Cardiac muscle cell (in vitro differentiated cells and primary cell): ENCODE results near the gene NDST1. TPM values are rescaled to one million over a fixed set of nuclear protein-coding genes. Genes with fewer than 3 reads are reported as not detected.

Source experiments
- DNase-seq, 2 donors: peaks; one replicate each; pipeline versions ENCODE4 v3.0.0 to v3.0.0-alpha.2; 2010 to 2017; ENCODE audit warnings: low read depth in 1 of 2, low spot score in 1 of 2
- H3K27ac ChIP-seq: fragments of 200-600 bp; sonication (generic); 2 replicates; pipeline ENCODE4 v1.5.1; 2016
- H3K27me3 ChIP-seq: fragments of 200-600 bp; sonication (generic); 2 replicates; pipeline ENCODE4 v1.6.0; 2016; ENCODE audit warnings: control low read depth
- H3K36me3 ChIP-seq: fragments of 200-600 bp; sonication (generic); 2 replicates; pipeline ENCODE4 v1.5.1; 2016; ENCODE audit warnings: control low read depth
- H3K4me1 ChIP-seq: fragments of 200-600 bp; sonication (generic); 2 replicates; pipeline ENCODE4 v1.8.1; 2017; ENCODE audit warnings: low read depth, mild to moderate bottlenecking, mixed run types
- H3K4me3 ChIP-seq: fragments of 200-600 bp; sonication (generic); 2 replicates; pipeline ENCODE4 v1.5.1; 2016; ENCODE audit warnings: mild to moderate bottlenecking
- H3K9me3 ChIP-seq: fragments of 200-600 bp; sonication (generic); 2 replicates; pipeline ENCODE4 v1.5.1; 2017; ENCODE audit warnings: low read depth, mild to moderate bottlenecking, control low read depth
- polyA plus RNA-seq: library from polyadenylated mRNA; unstranded; fragments of >200 nt; fragmentation: Nextera tagmentation; extraction: Ambion mirVana; gene quantifications from 2 replicates; pipeline ENCODE4 v1.2.1, GENCODE V29; 2016
- total RNA-seq: library from RNA; depleted of rRNA; stranded (reverse); fragments of >200 nt; gene quantifications from 2 replicates; pipeline ENCODE4 v1.2.3, GENCODE V29; 2016
- TF ChIP-seq, protein P1 (sequence below): IDR thresholded peaks from 2 replicates; pipeline ENCODE4 v1.5.1; 2012; ENCODE audit warnings: low read depth, mild to moderate bottlenecking, low read length

Gene NDST1
- total and polyA plus RNA-seq, 2 experiments from 2014 or later, result 26.6 to 97.6 TPM

GRCh38 chr5:150497989-150498317, 10.0 kb upstream of the NDST1 start:
- peaks cover 36% of the 10 kb centered on the region for H3K4me1 ChIP-seq
- H3K27me3 ChIP-seq, result no peaks in the 10 kb centered on the region
- no peak for DNase-seq
- no peak overlapping the region for H3K4me3 ChIP-seq
- no peaks in the 10 kb centered on the region for H3K9me3 ChIP-seq
- H3K36me3 ChIP-seq, result no peaks in the 10 kb centered on the region
- TF ChIP-seq, protein P1, sequence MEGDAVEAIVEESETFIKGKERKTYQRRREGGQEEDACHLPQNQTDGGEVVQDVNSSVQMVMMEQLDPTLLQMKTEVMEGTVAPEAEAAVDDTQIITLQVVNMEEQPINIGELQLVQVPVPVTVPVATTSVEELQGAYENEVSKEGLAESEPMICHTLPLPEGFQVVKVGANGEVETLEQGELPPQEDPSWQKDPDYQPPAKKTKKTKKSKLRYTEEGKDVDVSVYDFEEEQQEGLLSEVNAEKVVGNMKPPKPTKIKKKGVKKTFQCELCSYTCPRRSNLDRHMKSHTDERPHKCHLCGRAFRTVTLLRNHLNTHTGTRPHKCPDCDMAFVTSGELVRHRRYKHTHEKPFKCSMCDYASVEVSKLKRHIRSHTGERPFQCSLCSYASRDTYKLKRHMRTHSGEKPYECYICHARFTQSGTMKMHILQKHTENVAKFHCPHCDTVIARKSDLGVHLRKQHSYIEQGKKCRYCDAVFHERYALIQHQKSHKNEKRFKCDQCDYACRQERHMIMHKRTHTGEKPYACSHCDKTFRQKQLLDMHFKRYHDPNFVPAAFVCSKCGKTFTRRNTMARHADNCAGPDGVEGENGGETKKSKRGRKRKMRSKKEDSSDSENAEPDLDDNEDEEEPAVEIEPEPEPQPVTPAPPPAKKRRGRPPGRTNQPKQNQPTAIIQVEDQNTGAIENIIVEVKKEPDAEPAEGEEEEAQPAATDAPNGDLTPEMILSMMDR, result no peak
- H3K27ac ChIP-seq, result peak overlapping the region; percentile 83

DNA sequence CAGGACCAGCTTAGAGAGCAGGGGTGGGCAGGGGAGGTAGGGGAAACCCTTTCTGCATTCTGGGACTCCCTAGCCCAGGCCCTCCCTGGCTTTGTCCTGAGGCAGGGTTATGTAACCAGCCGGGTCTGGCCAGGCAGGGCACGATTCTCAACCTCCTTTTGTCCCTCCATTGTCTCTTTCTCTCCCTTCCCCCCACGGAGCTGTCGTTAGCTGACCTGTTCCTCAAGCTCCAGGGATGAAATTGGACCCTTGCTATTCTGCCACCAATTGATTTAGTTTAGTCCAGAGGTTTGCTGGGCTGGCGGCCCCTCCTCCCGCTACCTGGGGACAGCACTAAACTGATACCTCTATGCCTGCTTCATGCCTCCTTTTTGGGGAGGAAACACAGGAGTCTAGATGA, 9.4 kb upstream of the NDST1 start:
- TF ChIP-seq, protein P1, result no peak
- H3K9me3 ChIP-seq, result no peaks in the 10 kb centered on the region
- no peak overlapping the region for H3K4me3 ChIP-seq
- peaks cover 36% of the 10 kb centered on the region for H3K4me1 ChIP-seq
- no peak for DNase-seq
- H3K36me3 ChIP-seq, result no peaks in the 10 kb centered on the region
- no peaks in the 10 kb centered on the region for H3K27me3 ChIP-seq
- H3K27ac ChIP-seq, result peak overlapping the region; percentile 83

GRCh38 chr5:150498971-150499370, 9.0 kb upstream of the NDST1 start:
- TF ChIP-seq, protein P1, result no peak
- DNase-seq, result no peak
- H3K27me3 ChIP-seq, result no peaks in the 10 kb centered on the region
- H3K36me3 ChIP-seq, result no peaks in the 10 kb centered on the region
- no peaks in the 10 kb centered on the region for H3K9me3 ChIP-seq
- H3K4me3 ChIP-seq, result no peak overlapping the region
- H3K4me1 ChIP-seq, result peaks cover 36% of the 10 kb centered on the region
- H3K27ac ChIP-seq, result peak overlapping the region; percentile 83

- no peak for DNase-seq
- TF ChIP-seq, protein P1, result no peak
- no peak overlapping the region for H3K4me3 ChIP-seq
- no peaks in the 10 kb centered on the region for H3K36me3 ChIP-seq
- peaks cover 36% of the 10 kb centered on the region for H3K4me1 ChIP-seq
- H3K9me3 ChIP-seq, result no peaks in the 10 kb centered on the region
- H3K27me3 ChIP-seq, result no peaks in the 10 kb centered on the region
- peak overlapping the region; percentile 83 for H3K27ac ChIP-seq
Measured at GRCh38 chr5:150499437-150499956, 8.4 kb upstream of the NDST1 start.

GRCh38 chr5:150500328-150500841, 7.5 kb upstream of the NDST1 start:
- Histone ChIP-seq H3K27ac (peak overlapping the region; percentile 83), H3K9me3 (no peaks in the 10 kb centered on the region), H3K36me3 (no peaks in the 10 kb centered on the region), H3K4me1 (peaks cover 36% of the 10 kb centered on the region), H3K27me3 (no peaks in the 10 kb centered on the region), H3K4me3 (no peak overlapping the region)
- no peak for DNase-seq
- TF ChIP-seq, protein P1, result no peak
